Breast epithelium (tissue), 4 donors: ENCODE measurements around the gene TSEN34. TPM values are rescaled to one million over a fixed set of nuclear protein-coding genes. Genes with fewer than 3 reads are reported as not detected.
A peak's percentile ranks its signal among the peaks of the same experiment; 100 is the strongest.
"Not testable (repeated sequence)": the region's sequence is repeated elsewhere in the genome, so short reads cannot be mapped to it uniquely, and the experiment has no call there.

Source experiments
- DNase-seq, 2 donors: peaks; one replicate each; pipeline ENCODE4 v3.0.0-alpha.2; 2019; ENCODE audit warnings: low spot score in 2 of 2
- H3K27ac ChIP-seq, 2 donors: fragments of 200-600 bp; sonication (generic) in 1 of 2; one replicate each; pipeline ENCODE4 v1.5.1; 2016 to 2019; ENCODE audit warnings: mild to moderate bottlenecking in 1 of 2
- H3K27me3 ChIP-seq, 2 donors: fragments of 200-600 bp; sonication (generic) in 1 of 2; one replicate each; pipeline versions ENCODE4 v1.5.1 to v1.6.0; 2017 to 2019; ENCODE audit warnings: control low read depth in 1 of 2, mild to moderate bottlenecking in 1 of 2
- H3K36me3 ChIP-seq: fragments of 200-600 bp; one replicate; pipeline ENCODE4 v1.5.1; 2019
- H3K4me1 ChIP-seq, 2 donors: fragments of 200-600 bp; sonication (generic); one replicate each; pipeline ENCODE4 v1.5.1; 2016 to 2019; ENCODE audit warnings: control low read depth in 1 of 2
- H3K4me3 ChIP-seq, 3 donors: fragments of 200-600 bp; sonication (generic); 1 replicate in 2 of 3; 2 replicates in 1 of 3; pipeline ENCODE4 v1.5.1; 2016 to 2019; ENCODE audit warnings: mild to moderate bottlenecking in 3 of 3, moderate library complexity in 2 of 3
- H3K9me3 ChIP-seq, 2 donors: fragments of 200-600 bp; sonication (generic) in 1 of 2; one replicate each; pipeline ENCODE4 v1.5.1; 2016 to 2019; ENCODE audit warnings: control low read depth in 1 of 2
- POLR2A ChIP-seq: fragments of 450-650 bp; IDR thresholded peaks from one replicate; pipeline ENCODE4 v1.6.1; 2016; ENCODE audit warnings: antibody characterized with exemption, mild to moderate bottlenecking, moderate library complexity
- POLR2AphosphoS5 ChIP-seq, 3 donors: sonication (generic); formaldehyde crosslinking; IDR thresholded peaks; one replicate each; pipeline ENCODE4 v1.6.1; 2017; ENCODE audit warnings: antibody characterized with exemption in 3 of 3
- intact Hi-C: fragments of 100-400 bp; cut with DNase I; formaldehyde crosslinking; loops from one replicate; pipeline ENCODE4 v1.15.1; 2023; ENCODE audit warnings: low total_unique reads
- total RNA-seq, 3 donors: library from RNA; depleted of rRNA; stranded (reverse); fragments of >200 nt; gene quantifications; one replicate each; pipeline ENCODE4 v1.1.0, GENCODE V29; 2016
- TF ChIP-seq, protein P1 (sequence below), 3 donors: fragments of 450-650 bp; IDR thresholded peaks; one replicate each; pipeline ENCODE4 v1.5.1; 2016 to 2017; ENCODE audit warnings: antibody characterized with exemption in 3 of 3, mild to moderate bottlenecking in 3 of 3, moderate library complexity in 3 of 3

Gene TSEN34
- total RNA-seq, 3 donors from 2014 or later: 59.5 to 80.3 (median 74.4) TPM

DNA sequence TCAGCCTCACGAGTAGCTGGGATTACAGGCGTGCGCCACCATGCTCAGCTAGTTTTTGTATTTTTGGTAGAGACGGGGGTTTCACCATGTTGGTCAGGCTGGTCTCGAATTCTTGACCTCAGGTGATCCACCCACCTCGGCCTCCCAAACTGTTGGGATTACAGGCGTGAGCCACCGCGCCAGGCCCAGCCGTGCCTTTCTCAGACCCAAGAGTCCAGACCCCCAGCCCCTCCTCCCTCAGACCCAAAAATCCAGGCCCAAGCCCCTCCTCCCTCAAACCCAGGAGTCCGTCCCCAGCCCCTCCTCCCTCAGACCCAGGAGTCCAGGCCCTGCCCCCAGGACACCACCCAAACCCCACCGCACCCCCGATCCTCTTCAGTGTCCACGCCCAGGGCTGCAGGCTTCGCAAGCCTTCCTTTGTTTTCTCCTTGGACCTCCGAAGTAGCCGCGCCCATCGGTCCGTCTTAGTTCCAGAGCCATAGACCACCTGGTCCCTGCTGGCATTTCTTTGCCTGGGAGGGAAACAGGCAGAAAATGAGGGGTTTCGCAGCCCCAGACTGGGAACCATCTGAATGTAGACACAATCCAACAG lies 21.9 kb upstream of the TSEN34 start:
- intact Hi-C loops: loop anchor here (1.0 kb wide), 1 partner anchor 9 kb away; no protein-coding TSS in a partner anchor
- TF ChIP-seq, protein P1, sequence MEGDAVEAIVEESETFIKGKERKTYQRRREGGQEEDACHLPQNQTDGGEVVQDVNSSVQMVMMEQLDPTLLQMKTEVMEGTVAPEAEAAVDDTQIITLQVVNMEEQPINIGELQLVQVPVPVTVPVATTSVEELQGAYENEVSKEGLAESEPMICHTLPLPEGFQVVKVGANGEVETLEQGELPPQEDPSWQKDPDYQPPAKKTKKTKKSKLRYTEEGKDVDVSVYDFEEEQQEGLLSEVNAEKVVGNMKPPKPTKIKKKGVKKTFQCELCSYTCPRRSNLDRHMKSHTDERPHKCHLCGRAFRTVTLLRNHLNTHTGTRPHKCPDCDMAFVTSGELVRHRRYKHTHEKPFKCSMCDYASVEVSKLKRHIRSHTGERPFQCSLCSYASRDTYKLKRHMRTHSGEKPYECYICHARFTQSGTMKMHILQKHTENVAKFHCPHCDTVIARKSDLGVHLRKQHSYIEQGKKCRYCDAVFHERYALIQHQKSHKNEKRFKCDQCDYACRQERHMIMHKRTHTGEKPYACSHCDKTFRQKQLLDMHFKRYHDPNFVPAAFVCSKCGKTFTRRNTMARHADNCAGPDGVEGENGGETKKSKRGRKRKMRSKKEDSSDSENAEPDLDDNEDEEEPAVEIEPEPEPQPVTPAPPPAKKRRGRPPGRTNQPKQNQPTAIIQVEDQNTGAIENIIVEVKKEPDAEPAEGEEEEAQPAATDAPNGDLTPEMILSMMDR (IDR thresholded peaks at IDR 0.05): no peak
- TF ChIP-seq POLR2AphosphoS5 (IDR thresholded peaks at IDR 0.05) (no peak), POLR2A (no peak)
- DNase-seq: no peak
- H3K4me1 ChIP-seq: no peaks in the 10 kb centered on the region
- no peak overlapping the region for H3K27ac ChIP-seq
- H3K27me3 ChIP-seq: no peaks in the 10 kb centered on the region
- H3K4me3 ChIP-seq: no peak overlapping the region
- H3K36me3 ChIP-seq: no peaks in the 10 kb centered on the region
- H3K9me3 ChIP-seq: no peaks in the 10 kb centered on the region

DNA sequence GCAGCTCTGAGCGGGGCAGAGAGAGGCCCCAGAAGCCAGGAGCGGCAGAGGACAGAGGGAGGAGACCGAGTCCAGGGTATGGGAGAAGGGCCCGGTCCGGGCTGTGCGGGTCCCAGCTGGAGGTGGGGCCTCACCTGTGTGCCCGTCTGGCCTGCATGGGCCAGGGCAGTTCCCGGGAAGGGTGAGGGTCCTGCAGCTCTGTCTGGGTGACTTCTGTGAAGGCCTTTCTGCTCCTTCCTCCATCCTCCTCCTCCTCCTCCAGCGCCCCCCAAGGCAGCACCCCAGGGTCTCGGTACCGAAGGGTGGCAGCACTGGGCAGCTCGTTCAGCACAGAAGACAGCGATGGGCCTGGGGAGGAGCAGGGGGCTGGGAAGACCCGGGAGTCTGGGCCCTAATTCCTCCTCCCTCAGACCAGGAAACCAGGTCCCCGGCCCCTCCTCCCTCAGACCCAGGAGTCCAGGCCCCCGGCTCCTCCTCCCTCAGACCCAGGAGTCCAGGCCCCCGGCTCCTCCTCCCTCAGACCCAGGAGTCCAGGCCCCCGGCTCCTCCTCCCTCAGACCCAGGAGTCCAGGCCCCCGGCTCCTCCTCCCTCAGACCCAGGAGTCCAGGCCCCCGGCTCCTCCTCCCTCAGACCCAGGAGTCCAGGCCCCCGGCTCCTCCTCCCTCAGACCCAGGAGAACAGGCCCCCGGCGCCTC lies 19.2 kb upstream of the TSEN34 start:
- not testable (repeated sequence) for H3K9me3 ChIP-seq, DNase-seq, H3K36me3 ChIP-seq, H3K27me3 ChIP-seq, H3K4me1 ChIP-seq
- peak overlapping the region; percentile 79 to 87 for H3K27ac ChIP-seq
- intact Hi-C loops: loop anchor here (10.0 kb wide), 1 partner anchor 63 kb away; no protein-coding TSS in a partner anchor
- H3K4me3 ChIP-seq: peak overlapping the region in 2 of 3 donors; percentile 54 to 60

DNA sequence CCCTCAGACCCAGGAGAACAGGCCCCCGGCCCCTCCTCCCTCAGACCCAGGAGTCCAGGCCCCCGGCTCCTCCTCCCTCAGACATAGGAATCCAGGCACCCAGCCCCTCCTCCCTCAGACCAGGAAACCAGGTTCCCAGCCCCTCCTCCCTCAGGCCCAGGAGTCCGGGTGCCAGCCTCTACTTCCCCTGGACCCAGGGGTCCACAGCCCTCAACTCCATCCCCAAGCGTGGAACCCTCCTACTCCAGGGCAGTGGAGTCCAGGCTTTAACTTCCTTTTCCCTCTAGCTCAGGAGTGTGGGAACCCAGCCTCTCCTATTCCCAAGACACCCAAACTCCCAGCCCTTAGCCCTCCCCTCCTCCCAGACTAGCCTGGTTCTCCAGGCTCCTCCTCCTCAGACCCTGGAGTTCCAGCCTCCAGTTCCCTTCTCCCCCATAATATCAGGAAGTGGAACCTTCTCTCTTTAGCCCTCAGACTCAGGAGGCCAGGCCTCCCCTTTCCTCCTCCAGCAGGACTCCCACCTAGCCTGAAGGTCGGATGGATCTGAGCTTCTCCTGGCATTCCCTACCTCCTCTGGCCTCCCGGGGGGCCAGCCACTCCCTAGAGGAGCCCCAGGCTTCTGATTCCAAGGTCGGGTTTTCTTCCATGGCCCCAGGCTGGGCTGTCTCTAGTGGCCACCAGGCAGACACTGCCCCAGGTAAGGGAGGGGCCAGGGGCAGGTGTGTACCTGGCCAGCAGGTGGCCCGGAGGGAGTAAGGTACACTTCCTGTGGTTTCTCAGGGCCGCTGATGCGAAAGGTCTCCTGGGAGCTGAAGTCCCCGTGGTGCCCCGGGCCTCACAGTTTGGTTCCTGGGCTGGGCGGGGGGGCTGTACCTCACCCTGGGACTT lies 18.4 kb upstream of the TSEN34 start, which contains the start of gene TMC4:
Gene TMC4, minus strand, starts transcription at position 690 of the 888 bp plus-strand sequence. Its CDS starts 43 bp downstream, at position 647.
- no peaks in the 10 kb centered on the region for H3K4me1 ChIP-seq
- H3K27me3 ChIP-seq: no peaks in the 10 kb centered on the region
- H3K36me3 ChIP-seq: no peaks in the 10 kb centered on the region
- peak in 1 of 2 donors; percentile 62 for DNase-seq
- intact Hi-C loops: loop anchor here (10.0 kb wide), 1 partner anchor 62 kb away; no protein-coding TSS in a partner anchor
- H3K4me3 ChIP-seq: peak within 1 kb of the TSS in 2 of 3 donors; percentile 54 to 60
- peak within 1 kb of the TSS; percentile 79 to 87 for H3K27ac ChIP-seq
- TF ChIP-seq, protein P1 (IDR thresholded peaks at IDR 0.05): peak; percentile 22 to 66 (median 40)
- TF ChIP-seq POLR2AphosphoS5 (IDR thresholded peaks at IDR 0.05) (no peak), POLR2A (peak; percentile 31)
- H3K9me3 ChIP-seq: no peaks in the 10 kb centered on the region

- TF ChIP-seq, protein P1 (IDR thresholded peaks at IDR 0.05): no peak
- TF ChIP-seq POLR2AphosphoS5 (IDR thresholded peaks at IDR 0.05) (no peak), POLR2A (no peak)
- Histone ChIP-seq H3K9me3 (no peaks in the 10 kb centered on the region), H3K36me3 (no peaks in the 10 kb centered on the region), H3K27me3 (no peaks in the 10 kb centered on the region), H3K4me3 (peak overlapping the region in 2 of 3 donors; percentile 54 to 60), H3K4me1 (no peaks in the 10 kb centered on the region), H3K27ac (peak overlapping the region; percentile 79 to 87)
- intact Hi-C loops: loop anchor here (10.0 kb wide), 1 partner anchor 61 kb away; no protein-coding TSS in a partner anchor
- DNase-seq: no peak
Measured at GRCh38 chr19:54173359-54173699, 17.8 kb upstream of the TSEN34 start.
